ENCODE results near the gene CHL1.

Gene CHL1

DNA sequence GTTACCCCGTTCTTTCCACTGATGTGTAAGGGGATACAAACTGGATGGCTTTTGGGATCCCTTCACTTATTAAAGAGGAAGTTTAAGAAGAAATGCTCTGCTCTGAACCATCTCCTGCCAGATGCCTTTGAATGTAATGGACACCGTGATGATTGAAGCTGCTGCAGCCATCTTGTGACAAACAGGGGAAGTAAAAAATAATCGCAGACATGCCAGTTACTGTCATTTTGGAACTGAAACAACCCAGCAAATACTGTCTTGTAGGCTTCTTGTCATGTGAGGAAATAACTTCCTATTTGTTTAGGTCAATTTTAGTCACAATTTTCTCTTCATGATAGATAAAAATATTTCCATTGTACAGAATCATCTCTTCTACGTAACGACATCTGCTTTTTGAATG, 224.0 kb downstream of the CHL1 start:
- no peak overlapping the region for H3K9ac ChIP-seq (ENCODE audit: low read depth, low read length)

DNA sequence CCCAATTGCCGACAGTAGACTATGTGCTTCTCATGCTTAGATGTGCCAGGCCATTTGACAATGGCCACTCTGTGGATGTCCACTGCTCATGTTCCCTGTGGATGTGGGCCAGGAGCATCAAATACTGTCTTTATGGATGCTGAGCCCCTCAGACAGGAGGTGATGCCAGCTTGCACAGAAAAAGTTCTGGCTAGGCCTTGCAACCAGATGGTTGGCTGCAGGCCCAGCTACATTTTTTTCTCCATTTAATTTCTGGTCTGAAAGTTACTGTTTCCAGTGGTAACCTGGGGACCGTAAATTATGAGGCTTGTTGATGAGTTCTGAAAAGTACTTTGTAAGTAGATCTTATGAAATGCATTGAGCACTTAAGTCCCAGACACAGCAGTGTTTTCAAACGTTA, 228.5 kb downstream of the CHL1 start:
- Histone ChIP-seq H3K9me3 (replicated peaks; ENCODE audit: low read length) (no peaks in the 10 kb centered on the region), H3K27me3 (ENCODE audit: control insufficient read depth, insufficient read depth, low read length) (no peaks in the 10 kb centered on the region), H3K4me1 (ENCODE audit: control insufficient read depth, insufficient read depth, low read length) (no peaks in the 10 kb centered on the region), H3K9ac (ENCODE audit: low read depth, low read length) (no peak overlapping the region), H3K4me3 (ENCODE audit: low read length) (no peak overlapping the region), H3K36me3 (ENCODE audit: insufficient read depth, low read length) (no peaks in the 10 kb centered on the region), H3K4me2 (ENCODE audit: low read length) (no peak overlapping the region)

More for the DNA sequence above, 224.0 kb downstream of the CHL1 start:
- H3K4me1 ChIP-seq (ENCODE audit: control insufficient read depth, insufficient read depth, low read length): no peaks in the 10 kb centered on the region
- H3K4me3 ChIP-seq (ENCODE audit: low read length): no peak overlapping the region
- no peaks in the 10 kb centered on the region for H3K36me3 ChIP-seq (ENCODE audit: insufficient read depth, low read length)
- H3K4me2 ChIP-seq (ENCODE audit: low read length): no peak overlapping the region
- no peaks in the 10 kb centered on the region for H3K9me3 ChIP-seq (replicated peaks; ENCODE audit: low read length)
- H3K27me3 ChIP-seq (ENCODE audit: control insufficient read depth, insufficient read depth, low read length): no peaks in the 10 kb centered on the region

DNA sequence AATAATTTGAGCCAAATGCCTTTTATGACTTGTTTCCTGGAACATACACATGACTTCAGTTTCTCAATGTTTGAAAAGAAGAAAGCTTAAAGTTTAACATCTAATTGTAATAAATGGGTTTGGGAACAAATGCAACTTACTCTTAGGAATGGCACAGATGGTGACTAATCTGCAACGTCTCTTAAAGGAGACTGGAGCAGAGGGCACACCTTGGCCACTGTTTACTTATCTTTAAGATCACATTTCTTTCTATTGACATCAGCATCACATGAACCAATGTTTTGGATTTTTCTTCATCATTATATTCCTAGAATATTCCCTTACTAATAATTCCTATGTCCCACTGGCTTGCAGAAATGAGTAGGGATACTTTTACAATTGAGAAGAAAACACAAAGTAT, 229.5 kb downstream of the CHL1 start:
- no peak overlapping the region for H3K9ac ChIP-seq (ENCODE audit: low read depth, low read length)
- no peaks in the 10 kb centered on the region for H3K36me3 ChIP-seq (ENCODE audit: insufficient read depth, low read length)
- H3K4me3 ChIP-seq (ENCODE audit: low read length): no peak overlapping the region
- H3K9me3 ChIP-seq (replicated peaks; ENCODE audit: low read length): no peaks in the 10 kb centered on the region
- H3K27me3 ChIP-seq (ENCODE audit: control insufficient read depth, insufficient read depth, low read length): no peaks in the 10 kb centered on the region
- no peaks in the 10 kb centered on the region for H3K4me1 ChIP-seq (ENCODE audit: control insufficient read depth, insufficient read depth, low read length)
- no peak overlapping the region for H3K4me2 ChIP-seq (ENCODE audit: low read length)

DNA sequence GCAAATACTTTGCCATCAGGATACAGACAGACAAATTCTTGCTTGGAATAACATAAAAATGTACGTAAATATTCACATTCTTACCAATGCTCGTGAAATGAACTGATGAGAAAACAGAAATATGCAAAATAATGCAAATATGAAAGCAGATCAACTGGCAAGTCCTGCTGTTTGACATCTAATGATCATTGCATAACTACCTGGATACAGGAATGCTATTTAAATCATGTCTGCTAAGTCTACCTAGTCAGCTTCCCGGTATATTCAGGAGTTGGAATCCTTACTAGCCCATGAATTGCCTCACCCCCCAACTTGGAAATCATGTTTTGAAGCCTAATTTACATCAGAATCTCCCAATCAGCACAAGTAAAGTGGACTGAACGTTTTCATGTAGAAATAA, 230.6 kb downstream of the CHL1 start:
- Histone ChIP-seq H3K4me1 (ENCODE audit: control insufficient read depth, insufficient read depth, low read length) (no peaks in the 10 kb centered on the region), H3K9ac (ENCODE audit: low read depth, low read length) (no peak overlapping the region), H3K27me3 (ENCODE audit: control insufficient read depth, insufficient read depth, low read length) (no peaks in the 10 kb centered on the region), H3K9me3 (replicated peaks; ENCODE audit: low read length) (no peaks in the 10 kb centered on the region), H3K4me3 (ENCODE audit: low read length) (no peak overlapping the region), H3K4me2 (ENCODE audit: low read length) (no peak overlapping the region), H3K36me3 (ENCODE audit: insufficient read depth, low read length) (no peaks in the 10 kb centered on the region)

DNA sequence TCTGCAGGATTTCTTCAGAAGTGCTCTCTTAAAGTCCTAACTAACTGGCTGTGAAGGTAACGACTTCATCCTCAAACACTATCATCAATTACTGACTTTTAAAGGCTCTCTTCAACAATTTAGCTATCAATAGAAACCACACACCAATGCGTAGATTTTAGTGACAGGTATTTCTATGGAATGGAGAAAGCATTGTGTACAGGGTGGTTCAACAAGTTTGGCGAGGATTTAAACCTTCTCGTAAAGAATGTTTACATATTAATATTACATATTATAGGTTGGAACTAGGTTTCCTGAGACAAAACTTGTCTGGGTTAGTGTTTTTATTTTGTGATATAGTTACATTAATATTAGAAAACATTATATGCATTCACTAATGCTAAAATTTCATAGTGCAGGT, 233.6 kb downstream of the CHL1 start:
- H3K4me1 ChIP-seq (ENCODE audit: control insufficient read depth, insufficient read depth, low read length): no peaks in the 10 kb centered on the region
- no peak overlapping the region for H3K4me3 ChIP-seq (ENCODE audit: low read length)
- no peak overlapping the region for H3K4me2 ChIP-seq (ENCODE audit: low read length)
- no peaks in the 10 kb centered on the region for H3K27me3 ChIP-seq (ENCODE audit: control insufficient read depth, insufficient read depth, low read length)
- no peak overlapping the region for H3K9ac ChIP-seq (ENCODE audit: low read depth, low read length)
- no peaks in the 10 kb centered on the region for H3K9me3 ChIP-seq (replicated peaks; ENCODE audit: low read length)
- H3K36me3 ChIP-seq (ENCODE audit: insufficient read depth, low read length): no peaks in the 10 kb centered on the region

DNA sequence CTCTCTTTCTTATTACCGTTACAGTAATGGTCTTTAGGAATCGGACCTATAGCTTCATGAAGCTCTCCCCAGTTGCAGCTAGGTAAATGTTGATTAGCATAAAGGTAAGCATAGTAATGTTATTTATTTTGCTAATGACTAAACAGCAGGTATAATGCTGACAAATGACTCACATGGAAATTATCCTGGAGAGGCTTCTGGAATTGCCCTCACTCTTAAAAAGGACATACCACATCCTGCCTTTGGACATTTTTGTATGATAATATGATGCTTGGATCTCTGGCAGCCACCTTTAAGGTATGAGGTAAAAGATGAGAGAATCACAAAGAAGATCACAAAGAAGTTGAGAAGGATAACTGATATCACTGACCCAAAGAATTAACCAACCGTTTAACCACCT, 238.6 kb downstream of the CHL1 start:
- H3K4me3 ChIP-seq (ENCODE audit: low read length): no peak overlapping the region
- no peak overlapping the region for H3K4me2 ChIP-seq (ENCODE audit: low read length)
- no peak overlapping the region for H3K9ac ChIP-seq (ENCODE audit: low read depth, low read length)
- no peaks in the 10 kb centered on the region for H3K36me3 ChIP-seq (ENCODE audit: insufficient read depth, low read length)
- no peaks in the 10 kb centered on the region for H3K9me3 ChIP-seq (replicated peaks; ENCODE audit: low read length)
- no peaks in the 10 kb centered on the region for H3K4me1 ChIP-seq (ENCODE audit: control insufficient read depth, insufficient read depth, low read length)
- no peaks in the 10 kb centered on the region for H3K27me3 ChIP-seq (ENCODE audit: control insufficient read depth, insufficient read depth, low read length)

DNA sequence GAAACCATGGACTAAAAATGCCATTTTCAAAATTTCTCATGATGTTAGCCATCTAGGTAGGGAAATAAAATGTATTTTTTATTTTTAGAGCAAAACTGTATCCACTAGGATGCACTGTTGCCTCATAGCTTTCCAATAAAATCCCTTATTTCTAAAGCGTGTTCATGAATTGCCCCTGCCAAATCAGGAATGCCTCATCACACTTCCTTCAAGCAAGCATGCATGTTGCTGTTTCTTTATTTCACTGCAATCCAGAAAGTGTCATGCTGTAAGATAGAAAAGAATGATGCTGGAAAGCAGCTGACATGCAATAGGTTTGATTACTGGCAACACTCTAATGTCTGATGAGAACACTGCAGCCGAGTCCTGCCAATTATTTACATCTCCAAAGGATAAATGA, 239.5 kb downstream of the CHL1 start:
- Histone ChIP-seq H3K4me2 (ENCODE audit: low read length) (no peak overlapping the region), H3K4me3 (ENCODE audit: low read length) (no peak overlapping the region), H3K4me1 (ENCODE audit: control insufficient read depth, insufficient read depth, low read length) (no peaks in the 10 kb centered on the region), H3K9ac (ENCODE audit: low read depth, low read length) (no peak overlapping the region), H3K27me3 (ENCODE audit: control insufficient read depth, insufficient read depth, low read length) (no peaks in the 10 kb centered on the region), H3K9me3 (replicated peaks; ENCODE audit: low read length) (no peaks in the 10 kb centered on the region), H3K36me3 (ENCODE audit: insufficient read depth, low read length) (no peaks in the 10 kb centered on the region)

DNA sequence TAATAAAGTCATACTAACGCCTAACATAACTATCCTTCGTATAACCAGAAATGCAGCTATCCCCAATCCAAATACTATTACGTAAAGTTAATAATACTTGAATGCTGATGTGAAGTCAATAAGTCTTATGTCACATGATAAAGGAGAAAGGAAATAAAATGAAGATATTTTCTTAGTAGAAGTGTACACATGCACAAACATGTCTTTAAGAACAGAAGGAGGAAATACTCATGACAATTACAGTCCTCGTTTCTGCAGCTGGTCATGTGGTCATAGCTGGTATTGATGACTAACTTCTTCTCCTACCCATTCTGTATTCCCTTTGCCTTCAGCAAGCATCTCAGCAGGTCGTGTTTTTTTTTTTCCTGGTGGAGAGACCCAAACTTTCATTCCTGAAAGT, 244.3 kb downstream of the CHL1 start:
- no peaks in the 10 kb centered on the region for H3K9me3 ChIP-seq (replicated peaks; ENCODE audit: low read length)

DNA sequence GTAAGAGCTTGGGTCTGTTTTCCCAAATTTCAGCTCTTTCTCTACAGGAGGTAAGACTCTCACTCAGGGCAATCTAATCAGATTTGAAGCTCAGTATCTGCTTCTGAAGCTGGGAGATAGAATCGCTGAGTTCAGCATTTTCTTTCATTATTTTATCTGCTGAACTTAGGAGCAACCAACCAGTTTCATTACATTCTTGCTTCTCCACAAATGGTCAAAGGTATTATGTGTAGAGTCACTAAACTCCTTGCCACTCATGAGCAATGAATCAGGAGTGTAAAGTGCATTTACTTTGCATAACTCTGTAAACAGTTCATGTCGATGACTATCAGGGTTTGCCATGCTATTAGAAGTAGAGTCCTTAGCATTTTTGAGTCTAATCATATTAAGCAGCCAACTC, 249.4 kb downstream of the CHL1 start:
- Histone ChIP-seq H3K4me3 (ENCODE audit: low read length) (no peak overlapping the region), H3K4me2 (ENCODE audit: low read length) (no peak overlapping the region), H3K9me3 (replicated peaks; ENCODE audit: low read length) (no peaks in the 10 kb centered on the region), H3K27me3 (ENCODE audit: control insufficient read depth, insufficient read depth, low read length) (no peaks in the 10 kb centered on the region), H3K9ac (ENCODE audit: low read depth, low read length) (no peak overlapping the region), H3K36me3 (ENCODE audit: insufficient read depth, low read length) (no peaks in the 10 kb centered on the region), H3K4me1 (ENCODE audit: control insufficient read depth, insufficient read depth, low read length) (no peaks in the 10 kb centered on the region)

More for the DNA sequence above, 244.3 kb downstream of the CHL1 start:
- H3K4me2 ChIP-seq (ENCODE audit: low read length): no peak overlapping the region
- H3K27me3 ChIP-seq (ENCODE audit: control insufficient read depth, insufficient read depth, low read length): no peaks in the 10 kb centered on the region
- H3K36me3 ChIP-seq (ENCODE audit: insufficient read depth, low read length): no peaks in the 10 kb centered on the region
- no peak overlapping the region for H3K4me3 ChIP-seq (ENCODE audit: low read length)
- no peak overlapping the region for H3K9ac ChIP-seq (ENCODE audit: low read depth, low read length)
- H3K4me1 ChIP-seq (ENCODE audit: control insufficient read depth, insufficient read depth, low read length): no peaks in the 10 kb centered on the region

DNA sequence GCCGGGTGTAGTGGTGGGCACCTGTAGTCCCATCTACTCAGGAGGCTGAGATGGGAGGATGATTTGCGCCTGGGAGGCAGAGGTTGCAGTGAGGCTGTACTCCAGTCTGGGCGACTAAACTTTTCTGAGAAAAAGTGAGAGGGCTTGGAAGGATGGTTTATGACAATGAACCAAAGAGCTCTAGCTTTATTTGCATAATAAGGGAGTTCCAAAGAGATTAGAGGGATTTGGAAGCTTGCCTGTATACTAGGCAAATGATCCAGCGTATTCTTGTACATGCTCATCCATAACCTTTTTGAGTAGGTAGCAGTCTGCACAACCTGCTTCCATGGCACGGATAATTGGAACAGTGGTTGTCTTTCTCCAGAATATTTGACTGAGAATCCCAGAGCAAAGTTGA, 251.1 kb downstream of the CHL1 start:
- H3K4me1 ChIP-seq (ENCODE audit: control insufficient read depth, insufficient read depth, low read length): no peaks in the 10 kb centered on the region
- no peaks in the 10 kb centered on the region for H3K36me3 ChIP-seq (ENCODE audit: insufficient read depth, low read length)
- no peaks in the 10 kb centered on the region for H3K9me3 ChIP-seq (replicated peaks; ENCODE audit: low read length)
- H3K4me2 ChIP-seq (ENCODE audit: low read length): no peak overlapping the region
- H3K4me3 ChIP-seq (ENCODE audit: low read length): no peak overlapping the region
- H3K9ac ChIP-seq (ENCODE audit: low read depth, low read length): no peak overlapping the region
- no peaks in the 10 kb centered on the region for H3K27me3 ChIP-seq (ENCODE audit: control insufficient read depth, insufficient read depth, low read length)

DNA sequence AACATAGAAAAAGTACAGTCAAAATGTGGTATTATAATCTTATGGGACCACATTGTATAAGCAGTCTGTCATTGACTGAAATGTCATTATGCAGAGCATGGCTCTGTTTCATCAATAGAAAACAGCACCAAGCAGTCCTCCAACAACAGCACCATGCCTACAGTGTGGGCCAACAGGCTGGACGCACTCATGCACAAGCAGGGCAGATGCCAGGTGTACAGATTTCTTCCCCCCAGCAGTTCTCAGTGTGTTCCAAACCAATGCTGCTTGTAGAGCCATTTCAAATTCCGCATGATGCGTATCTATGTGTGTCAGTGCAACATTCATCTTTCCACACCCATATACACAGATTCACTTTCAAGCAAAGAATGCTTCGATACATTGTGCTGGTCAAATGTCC, 253.1 kb downstream of the CHL1 start:
- Histone ChIP-seq H3K36me3 (ENCODE audit: insufficient read depth, low read length) (no peaks in the 10 kb centered on the region), H3K27me3 (ENCODE audit: control insufficient read depth, insufficient read depth, low read length) (no peaks in the 10 kb centered on the region), H3K9ac (ENCODE audit: low read depth, low read length) (no peak overlapping the region), H3K9me3 (replicated peaks; ENCODE audit: low read length) (no peaks in the 10 kb centered on the region), H3K4me3 (ENCODE audit: low read length) (no peak overlapping the region), H3K4me1 (ENCODE audit: control insufficient read depth, insufficient read depth, low read length) (no peaks in the 10 kb centered on the region), H3K4me2 (ENCODE audit: low read length) (no peak overlapping the region)

DNA sequence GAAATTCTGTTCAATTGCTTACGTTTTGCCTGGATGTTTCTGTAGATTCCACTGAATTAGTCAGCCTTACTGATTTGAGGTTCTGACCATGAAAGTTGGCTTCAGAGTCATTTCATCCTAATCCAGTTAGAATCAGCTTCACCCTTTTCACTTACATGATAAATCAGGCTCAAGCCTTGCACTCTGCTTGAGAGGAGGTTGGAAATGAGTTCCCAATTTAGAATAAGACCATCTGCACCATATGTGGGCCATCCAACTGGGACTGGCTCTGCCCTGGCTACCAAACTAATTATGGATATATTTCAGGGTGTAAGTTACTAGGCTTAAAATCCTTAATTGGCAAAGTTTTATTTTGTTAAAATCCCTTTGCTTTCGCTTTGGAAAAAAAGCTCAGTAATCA, 255.7 kb downstream of the CHL1 start:
- Histone ChIP-seq H3K4me3 (ENCODE audit: low read length) (no peak overlapping the region), H3K4me2 (ENCODE audit: low read length) (no peak overlapping the region), H3K4me1 (ENCODE audit: control insufficient read depth, insufficient read depth, low read length) (no peaks in the 10 kb centered on the region), H3K27me3 (ENCODE audit: control insufficient read depth, insufficient read depth, low read length) (no peaks in the 10 kb centered on the region), H3K9me3 (replicated peaks; ENCODE audit: low read length) (no peaks in the 10 kb centered on the region), H3K36me3 (ENCODE audit: insufficient read depth, low read length) (no peaks in the 10 kb centered on the region), H3K9ac (ENCODE audit: low read depth, low read length) (no peak overlapping the region)
